UCSD-AML1 (cell line): ENCODE measurements around the gene CDKN3.
"Not testable (repeated sequence)": the region's sequence is repeated elsewhere in the genome, so short reads cannot be mapped to it uniquely, and the experiment has no call there.

Experiments used
- DNase-seq: peaks from one replicate; lab custom pipeline; 2025; ENCODE audit not compliant: unreplicated experiment; lab: John Stamatoyannopoulos, UW

The CDKN3 gene

GRCh38 chr14:54423991-54424390 is 27.2 kb downstream of the CDKN3 start:
- no peak for DNase-seq

GRCh38 chr14:54424479-54424901 is 27.7 kb downstream of the CDKN3 start:
- DNase-seq: no peak

GRCh38 chr14:54425068-54425467 is 28.3 kb downstream of the CDKN3 start:
- DNase-seq: no peak

GRCh38 chr14:54425537-54426274 is 28.9 kb downstream of the CDKN3 start:
- DNase-seq: no peak

GRCh38 chr14:54427871-54428270 is 31.1 kb downstream of the CDKN3 start:
- DNase-seq: no peak

- no peak for DNase-seq
Observed at GRCh38 chr14:54428527-54428926, 31.7 kb downstream of the CDKN3 start.

DNA sequence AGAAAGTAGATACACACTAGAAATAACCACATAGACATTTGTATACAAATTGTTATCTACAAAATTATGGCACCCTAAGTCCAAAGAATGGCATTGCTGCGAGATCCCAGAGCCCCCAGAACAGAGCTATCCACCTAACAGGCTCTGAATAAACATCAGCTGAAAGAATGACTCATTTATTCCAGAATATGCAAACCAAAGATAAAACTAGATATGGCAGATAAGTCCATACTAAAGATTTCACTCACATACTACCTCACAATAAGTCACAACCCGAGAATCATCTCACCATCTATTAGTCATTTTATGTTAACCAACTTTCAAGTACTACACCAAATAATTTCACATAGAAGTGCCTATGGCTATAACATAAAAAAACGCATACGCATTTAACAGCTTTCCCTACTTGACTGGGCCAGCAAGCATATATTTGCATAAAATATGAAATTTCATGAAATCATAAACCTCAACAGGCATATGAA is 38.7 kb downstream of the CDKN3 start:
- no peak for DNase-seq

DNA sequence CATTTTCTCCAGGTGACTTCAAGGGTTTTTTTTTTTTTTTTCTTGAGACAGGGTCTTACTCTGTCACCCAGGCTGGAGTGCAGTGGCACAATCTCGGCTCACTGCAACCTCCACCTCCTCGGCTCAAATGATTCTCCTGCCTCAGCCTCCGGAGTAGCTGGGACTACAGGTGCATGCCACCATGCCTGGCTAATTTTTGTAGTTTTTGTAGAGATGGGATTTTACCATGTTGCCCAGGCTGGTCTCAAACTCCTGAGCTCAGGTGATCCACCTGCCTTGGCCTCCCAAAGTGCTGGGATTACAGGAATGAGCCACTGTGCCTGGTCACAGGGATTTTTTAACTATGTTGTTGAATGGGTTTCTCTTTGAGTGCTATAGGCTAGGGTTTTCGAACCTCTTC is 41.1 kb downstream of the CDKN3 start:
- DNase-seq: not testable (repeated sequence)

- DNase-seq: no peak
Observed at GRCh38 chr14:54438703-54439102, 41.9 kb downstream of the CDKN3 start.

DNA sequence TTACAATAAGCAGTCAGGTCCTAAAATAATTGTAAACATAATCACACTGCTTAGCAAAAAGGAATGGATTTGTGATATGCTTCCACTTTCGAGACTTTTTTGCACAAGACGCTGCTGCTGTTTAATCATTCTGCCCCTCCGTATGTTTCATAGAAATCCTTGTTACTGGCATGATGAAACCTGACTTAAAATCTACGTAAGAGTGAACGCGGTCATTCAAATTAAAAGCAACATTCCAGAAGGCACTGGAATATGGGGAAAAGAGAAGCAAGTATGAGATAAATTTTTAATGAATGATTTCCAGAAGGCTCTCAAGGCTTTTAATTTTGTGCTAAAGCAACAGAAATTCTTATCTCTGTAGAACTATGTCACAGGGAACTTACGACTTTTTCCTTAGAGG is 43.2 kb downstream of the CDKN3 start:
- DNase-seq: no peak

GRCh38 chr14:54440476-54440872 is 43.7 kb downstream of the CDKN3 start:
- DNase-seq: no peak

GRCh38 chr14:54440873-54441868 is 44.4 kb downstream of the CDKN3 start, which contains the start of gene CNIH1:
TSS of gene CNIH1 (minus strand) at chr14:54441374. CDS start at chr14:54441327, 47 bp downstream.
- peak; percentile 94 for DNase-seq

DNA sequence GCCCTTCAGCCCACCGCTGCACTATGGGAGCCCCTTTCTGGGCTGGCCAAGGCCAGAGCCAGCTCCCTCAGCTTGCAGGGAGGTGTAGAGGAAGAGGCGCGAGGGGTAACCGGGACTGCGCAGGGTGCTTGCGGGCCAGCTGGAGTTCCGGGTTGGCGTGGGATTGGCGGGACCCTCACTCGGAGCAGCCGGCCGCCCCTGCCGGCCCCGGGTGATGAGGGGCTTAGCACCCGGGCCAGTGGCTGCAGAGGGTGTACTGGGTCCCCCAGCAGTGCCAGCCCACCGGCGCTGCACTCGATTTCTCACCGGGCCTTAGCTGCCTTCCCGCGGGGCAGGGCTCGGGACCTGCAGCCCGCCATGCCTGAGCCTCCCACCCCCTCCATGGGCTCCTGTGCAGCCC is 46.2 kb downstream of the CDKN3 start:
- not testable (repeated sequence) for DNase-seq

GRCh38 chr14:54443981-54444380 is 47.2 kb downstream of the CDKN3 start:
- no peak for DNase-seq

- DNase-seq: no peak
Observed at GRCh38 chr14:54444681-54445080, 47.9 kb downstream of the CDKN3 start.

GRCh38 chr14:54446161-54446693 is 49.4 kb downstream of the CDKN3 start:
- no peak for DNase-seq

DNA sequence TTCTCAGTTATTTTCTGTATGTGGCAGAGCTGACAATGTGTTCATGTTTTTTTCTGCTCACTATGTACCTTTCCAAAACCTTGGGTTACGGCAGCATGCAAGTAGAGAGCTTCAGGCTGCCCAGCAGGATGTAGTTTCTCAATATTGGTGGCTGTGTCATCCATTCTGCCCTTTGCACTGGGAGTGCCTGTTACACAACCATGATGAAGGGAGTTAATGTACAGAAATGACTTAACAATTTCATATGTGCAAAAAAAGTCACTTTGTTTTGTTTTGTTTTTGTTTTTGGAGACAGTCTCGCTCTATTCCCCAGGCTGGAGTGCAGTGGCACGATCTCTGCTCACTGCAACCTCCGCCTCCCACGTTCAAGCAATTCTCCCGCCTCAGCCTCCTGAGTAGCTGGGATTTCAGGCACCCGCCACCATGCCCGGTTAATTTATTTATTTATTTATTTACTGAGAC is 50.5 kb downstream of the CDKN3 start:
- DNase-seq: no peak

DNA sequence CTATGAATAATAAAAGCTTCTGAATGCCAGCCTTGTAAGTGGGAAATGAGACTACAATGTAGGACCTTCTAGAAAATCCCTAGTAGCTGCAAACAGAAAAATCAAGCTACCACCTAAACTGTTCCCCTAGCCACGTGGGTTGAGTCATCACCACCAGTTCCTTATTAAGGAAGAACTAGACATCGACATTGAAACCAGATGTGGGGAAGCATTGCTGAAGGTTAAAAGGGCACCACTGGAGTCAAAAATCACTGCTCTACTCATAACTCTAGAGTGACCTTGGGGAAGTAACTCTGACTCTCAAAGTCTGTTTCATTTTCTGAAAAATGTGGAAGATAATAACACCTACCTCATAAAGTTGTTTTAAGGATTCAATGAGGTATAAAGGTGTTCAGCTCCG is 53.7 kb downstream of the CDKN3 start:
- no peak for DNase-seq

- DNase-seq: no peak
Observed at GRCh38 chr14:54451121-54451601, 54.4 kb downstream of the CDKN3 start.

- DNase-seq: no peak
Observed at GRCh38 chr14:54451961-54452360, 55.2 kb downstream of the CDKN3 start.

GRCh38 chr14:54453252-54453651 is 56.4 kb downstream of the CDKN3 start:
- no peak for DNase-seq
